ENCODE measurements around the gene NR2C2AP. TPM values are rescaled to one million over a fixed set of nuclear protein-coding genes. Genes with fewer than 3 reads are reported as not detected.

The NR2C2AP gene
- polyA plus RNA-seq, 1 experiment, result 12.1 TPM

DNA sequence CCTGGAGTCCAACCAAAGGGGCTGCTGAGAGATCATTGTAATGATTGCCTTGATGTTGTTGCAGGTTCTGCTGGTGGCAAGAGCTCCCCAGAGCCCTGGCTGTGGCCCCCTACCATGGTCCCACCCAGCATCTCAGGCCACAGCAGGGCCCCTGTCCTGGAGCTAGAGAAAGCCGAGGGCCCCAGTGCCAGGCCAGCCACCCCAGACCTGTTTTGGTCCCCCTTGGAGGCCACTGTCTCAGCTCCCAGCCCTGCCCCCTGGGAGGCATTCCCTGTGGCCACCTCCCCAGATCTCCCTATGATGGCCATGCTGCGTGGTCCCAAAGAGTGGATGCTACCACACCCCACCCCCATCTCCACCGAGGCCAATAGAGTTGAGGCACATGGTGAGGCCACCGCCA lies 24.0 kb upstream of the NR2C2AP start:
- no peak for DNase-seq (ENCODE audit: low read depth)

DNA sequence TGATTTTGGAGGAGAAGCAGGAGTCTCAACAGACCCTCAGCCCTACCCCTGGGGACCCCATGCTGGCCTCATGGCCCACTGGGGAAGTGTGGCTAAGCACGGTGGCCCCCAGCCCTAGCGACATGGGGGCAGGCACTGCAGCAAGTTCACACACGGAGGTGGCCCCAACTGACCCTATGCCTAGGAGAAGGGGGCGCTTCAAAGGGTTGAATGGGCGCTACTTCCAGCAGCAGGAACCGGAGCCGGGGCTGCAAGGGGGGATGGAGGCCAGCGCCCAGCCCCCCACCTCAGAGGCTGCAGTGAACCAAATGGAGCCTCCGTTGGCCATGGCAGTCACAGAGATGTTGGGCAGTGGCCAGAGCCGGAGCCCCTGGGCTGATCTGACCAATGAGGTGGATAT lies 23.4 kb upstream of the NR2C2AP start:
- H3K4me3 ChIP-seq (ENCODE audit: low read depth, low read length), result no peak overlapping the region
- TF ChIP-seq, protein P1, sequence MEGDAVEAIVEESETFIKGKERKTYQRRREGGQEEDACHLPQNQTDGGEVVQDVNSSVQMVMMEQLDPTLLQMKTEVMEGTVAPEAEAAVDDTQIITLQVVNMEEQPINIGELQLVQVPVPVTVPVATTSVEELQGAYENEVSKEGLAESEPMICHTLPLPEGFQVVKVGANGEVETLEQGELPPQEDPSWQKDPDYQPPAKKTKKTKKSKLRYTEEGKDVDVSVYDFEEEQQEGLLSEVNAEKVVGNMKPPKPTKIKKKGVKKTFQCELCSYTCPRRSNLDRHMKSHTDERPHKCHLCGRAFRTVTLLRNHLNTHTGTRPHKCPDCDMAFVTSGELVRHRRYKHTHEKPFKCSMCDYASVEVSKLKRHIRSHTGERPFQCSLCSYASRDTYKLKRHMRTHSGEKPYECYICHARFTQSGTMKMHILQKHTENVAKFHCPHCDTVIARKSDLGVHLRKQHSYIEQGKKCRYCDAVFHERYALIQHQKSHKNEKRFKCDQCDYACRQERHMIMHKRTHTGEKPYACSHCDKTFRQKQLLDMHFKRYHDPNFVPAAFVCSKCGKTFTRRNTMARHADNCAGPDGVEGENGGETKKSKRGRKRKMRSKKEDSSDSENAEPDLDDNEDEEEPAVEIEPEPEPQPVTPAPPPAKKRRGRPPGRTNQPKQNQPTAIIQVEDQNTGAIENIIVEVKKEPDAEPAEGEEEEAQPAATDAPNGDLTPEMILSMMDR (IDR thresholded peaks at IDR 0.05; ENCODE audit: insufficient read depth, low read depth, low read length), result no peak
- H3K36me3 ChIP-seq (ENCODE audit: control insufficient read depth, insufficient read depth, low read length), result no peaks in the 10 kb centered on the region
- ChIA-PET POLR2A (no interaction called here), CTCF (no interaction called here)
- H3K27me3 ChIP-seq (ENCODE audit: control insufficient read depth, insufficient read depth, low read length), result peaks cover 8% of the 10 kb centered on the region
- DNase-seq (ENCODE audit: low read depth), result no peak

More for the DNA sequence above, 24.0 kb upstream of the NR2C2AP start:
- TF ChIP-seq, protein P1 (IDR thresholded peaks at IDR 0.05; ENCODE audit: insufficient read depth, low read depth, low read length), result no peak
- CTCF ChIA-PET, result no interaction called here
- Histone ChIP-seq H3K36me3 (ENCODE audit: control insufficient read depth, insufficient read depth, low read length) (no peaks in the 10 kb centered on the region), H3K4me3 (ENCODE audit: low read depth, low read length) (no peak overlapping the region), H3K27me3 (ENCODE audit: control insufficient read depth, insufficient read depth, low read length) (peaks cover 8% of the 10 kb centered on the region)
- POLR2A ChIA-PET, result no interaction called here

DNA sequence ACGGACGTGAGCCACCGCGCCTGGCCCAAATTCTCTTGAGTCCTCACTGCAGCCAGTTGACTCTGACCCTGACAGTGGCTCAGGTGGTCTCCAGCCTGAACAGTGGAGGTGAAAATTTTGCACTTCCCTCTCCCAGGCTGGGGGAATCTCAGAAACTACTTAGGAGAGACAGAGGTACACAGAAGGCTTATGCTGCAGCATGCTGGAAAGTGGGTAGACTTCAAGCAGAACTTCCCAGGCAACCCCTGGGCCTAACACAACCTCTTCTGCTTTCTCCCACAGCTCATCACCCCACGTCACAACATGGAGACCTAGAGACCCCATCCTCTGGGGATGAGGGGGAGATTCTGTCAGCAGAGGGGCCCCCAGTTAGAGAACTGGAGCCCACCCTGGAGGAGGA lies 23.0 kb upstream of the NR2C2AP start:
- DNase-seq (ENCODE audit: low read depth), result no peak
- ChIA-PET POLR2A (no interaction called here), CTCF (interaction anchor here (1.9 to 2.6 kb wide), 2 partner anchors 8 to 11 kb away, joined by 12 to 14 read pairs; no protein-coding TSS in a partner anchor)
- TF ChIP-seq, protein P1 (IDR thresholded peaks at IDR 0.05; ENCODE audit: insufficient read depth, low read depth, low read length), result no peak
- Histone ChIP-seq H3K36me3 (ENCODE audit: control insufficient read depth, insufficient read depth, low read length) (no peaks in the 10 kb centered on the region), H3K4me3 (ENCODE audit: low read depth, low read length) (no peak overlapping the region), H3K27me3 (ENCODE audit: control insufficient read depth, insufficient read depth, low read length) (peaks cover 8% of the 10 kb centered on the region)

DNA sequence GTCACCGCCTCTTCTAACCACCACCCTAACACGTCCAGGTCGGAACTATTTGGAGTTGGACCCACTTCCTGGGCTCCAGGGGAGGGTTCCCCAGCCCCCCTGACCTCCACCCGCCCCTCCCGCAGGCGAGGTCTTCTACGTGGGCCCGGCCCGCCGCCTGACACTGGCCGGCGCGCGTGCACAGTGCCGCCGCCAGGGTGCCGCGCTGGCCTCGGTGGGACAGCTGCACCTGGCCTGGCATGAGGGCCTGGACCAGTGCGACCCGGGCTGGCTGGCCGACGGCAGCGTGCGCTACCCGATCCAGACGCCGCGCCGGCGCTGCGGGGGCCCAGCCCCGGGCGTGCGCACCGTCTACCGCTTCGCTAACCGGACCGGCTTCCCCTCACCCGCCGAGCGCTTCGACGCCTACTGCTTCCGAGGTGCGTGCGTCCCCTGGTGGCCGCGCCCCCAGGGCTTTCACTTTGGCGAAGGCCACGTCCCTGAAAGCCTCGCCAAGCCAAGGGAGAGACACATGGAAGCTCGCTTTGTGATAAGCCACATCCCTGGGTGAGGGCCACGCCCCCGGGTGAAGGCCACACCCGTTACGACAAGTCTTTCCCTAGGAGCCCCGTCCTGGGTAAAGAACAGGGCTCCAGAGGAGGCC lies 21.8 kb upstream of the NR2C2AP start:
- Histone ChIP-seq H3K36me3 (ENCODE audit: control insufficient read depth, insufficient read depth, low read length) (no peaks in the 10 kb centered on the region), H3K27me3 (ENCODE audit: control insufficient read depth, insufficient read depth, low read length) (peaks cover 8% of the 10 kb centered on the region), H3K4me3 (ENCODE audit: low read depth, low read length) (peak overlapping the region; percentile 23)
- TF ChIP-seq, protein P1 (IDR thresholded peaks at IDR 0.05; ENCODE audit: insufficient read depth, low read depth, low read length), result peak; percentile 75
- DNase-seq (ENCODE audit: low read depth), result no peak
- ChIA-PET CTCF (interaction anchor here (0.9 to 2.6 kb wide), 3 partner anchors 9 to 16 kb away, joined by 3 to 14 read pairs (median 12); no protein-coding TSS in a partner anchor), POLR2A (no interaction called here)

DNA sequence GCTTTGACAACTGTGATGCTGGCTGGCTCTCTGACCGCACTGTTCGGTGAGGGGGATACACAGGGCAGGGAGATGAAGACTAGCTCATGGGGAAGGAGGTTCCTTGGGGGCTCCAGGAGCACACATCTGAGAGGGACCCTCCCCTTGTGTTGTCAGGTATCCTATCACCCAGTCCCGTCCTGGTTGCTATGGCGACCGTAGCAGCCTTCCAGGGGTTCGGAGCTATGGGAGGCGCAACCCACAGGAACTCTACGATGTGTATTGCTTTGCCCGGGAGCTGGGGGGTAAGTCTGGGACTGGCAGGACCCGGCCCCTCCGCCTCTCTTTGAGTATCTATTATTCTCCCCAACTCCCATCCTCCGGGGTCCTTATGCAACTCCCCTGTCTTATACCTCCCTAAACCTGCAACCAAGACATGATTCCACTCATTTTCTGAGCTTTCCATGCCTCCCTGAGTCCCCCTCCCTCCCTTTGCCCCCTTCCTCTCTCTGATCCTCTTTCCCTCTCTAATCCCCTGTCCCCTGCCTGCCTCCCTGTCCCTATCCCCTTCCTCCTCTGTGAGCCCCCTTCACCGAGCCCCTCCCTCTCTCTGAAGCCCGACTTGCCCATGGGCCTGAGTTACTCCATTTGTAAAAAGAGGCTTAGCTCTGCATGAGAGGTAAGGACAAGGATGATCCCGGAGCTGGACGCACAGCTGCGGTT lies 21.1 kb upstream of the NR2C2AP start:
- H3K27me3 ChIP-seq (ENCODE audit: control insufficient read depth, insufficient read depth, low read length), result peaks cover 8% of the 10 kb centered on the region
- POLR2A ChIA-PET, result no interaction called here
- DNase-seq (ENCODE audit: low read depth), result no peak
- H3K36me3 ChIP-seq (ENCODE audit: control insufficient read depth, insufficient read depth, low read length), result no peaks in the 10 kb centered on the region
- CTCF ChIA-PET, result interaction anchor here (0.9 to 2.6 kb wide), 4 partner anchors 9 to 19 kb away, joined by 3 to 14 read pairs (median 8); no protein-coding TSS in a partner anchor
- H3K4me3 ChIP-seq (ENCODE audit: low read depth, low read length), result no peak overlapping the region; the same call in 1 of the 2 replicates
- TF ChIP-seq, protein P1 (IDR thresholded peaks at IDR 0.05; ENCODE audit: insufficient read depth, low read depth, low read length), result no peak

Data from BJ (cell line).